Measurements from ENCODE around the gene RPL13A.
"Not testable (repeated sequence)": the region's sequence is repeated elsewhere in the genome, so short reads cannot be mapped to it uniquely, and the experiment has no call there.

The RPL13A gene

GRCh38 chr19:49455773-49456172 is 31.6 kb upstream of the RPL13A start:
- DNase-seq (ENCODE audit: low read depth in 2 of 2, low spot score in 1 of 2): no peak

- DNase-seq (ENCODE audit: low read depth in 2 of 2, low spot score in 1 of 2): no peak
Observed at GRCh38 chr19:49456326-49456725, 31.1 kb upstream of the RPL13A start.

- DNase-seq (ENCODE audit: low read depth in 2 of 2, low spot score in 1 of 2): no peak
Observed at GRCh38 chr19:49458567-49458903, 28.9 kb upstream of the RPL13A start.

- no peak for DNase-seq (ENCODE audit: low read depth in 2 of 2, low spot score in 1 of 2)
Observed at GRCh38 chr19:49459388-49459787, 28.0 kb upstream of the RPL13A start.

- DNase-seq (ENCODE audit: low read depth in 2 of 2, low spot score in 1 of 2): not testable (repeated sequence)
Observed at GRCh38 chr19:49461130-49461529, 26.3 kb upstream of the RPL13A start.

- DNase-seq (ENCODE audit: low read depth in 2 of 2, low spot score in 1 of 2): no peak
Observed at GRCh38 chr19:49461656-49462055, 25.8 kb upstream of the RPL13A start.

- no peak for DNase-seq (ENCODE audit: low read depth in 2 of 2, low spot score in 1 of 2)
Observed at GRCh38 chr19:49462492-49462891, 24.9 kb upstream of the RPL13A start.

- DNase-seq (ENCODE audit: low read depth in 2 of 2, low spot score in 1 of 2): no peak
Observed at GRCh38 chr19:49463960-49464740, 23.3 kb upstream of the RPL13A start.

GRCh38 chr19:49465371-49465770 is 22.0 kb upstream of the RPL13A start:
- no peak for DNase-seq (ENCODE audit: low read depth in 2 of 2, low spot score in 1 of 2)

- DNase-seq (ENCODE audit: low read depth in 2 of 2, low spot score in 1 of 2): no peak
Observed at GRCh38 chr19:49468199-49468598, 19.2 kb upstream of the RPL13A start.

GRCh38 chr19:49468746-49469447 is 18.5 kb upstream of the RPL13A start:
- DNase-seq (ENCODE audit: low read depth in 2 of 2, low spot score in 1 of 2): peak; percentile 55 to 70

- peak; percentile 42 to 60 for DNase-seq (ENCODE audit: low read depth in 2 of 2, low spot score in 1 of 2)
Observed at GRCh38 chr19:49469828-49470614, 17.4 kb upstream of the RPL13A start.

GRCh38 chr19:49470615-49470978 is 16.8 kb upstream of the RPL13A start:
- DNase-seq (ENCODE audit: low read depth in 2 of 2, low spot score in 1 of 2): no peak

GRCh38 chr19:49472936-49473335 is 14.5 kb upstream of the RPL13A start:
- no peak for DNase-seq (ENCODE audit: low read depth in 2 of 2, low spot score in 1 of 2)

GRCh38 chr19:49473501-49473867 is 13.9 kb upstream of the RPL13A start:
- DNase-seq (ENCODE audit: low read depth in 2 of 2, low spot score in 1 of 2): not testable (repeated sequence)

- DNase-seq (ENCODE audit: low read depth in 2 of 2, low spot score in 1 of 2): peak; percentile 68 to 81
Observed at GRCh38 chr19:49473868-49474541, 13.4 kb upstream of the RPL13A start, which contains the start of gene FLT3LG. FLT3LG (plus strand) TSS chr19:49474215; CDS start chr19:49474640, 425 bp downstream.

- DNase-seq (ENCODE audit: low read depth in 2 of 2, low spot score in 1 of 2): no peak
Observed at GRCh38 chr19:49474542-49474924, 12.9 kb upstream of the RPL13A start.

GRCh38 chr19:49475191-49475917 is 12.1 kb upstream of the RPL13A start:
- DNase-seq (ENCODE audit: low read depth in 2 of 2, low spot score in 1 of 2): no peak

GRCh38 chr19:49475995-49476880 is 11.2 kb upstream of the RPL13A start:
- peak in 1 of 2 donors; percentile 45 for DNase-seq (ENCODE audit: low read depth in 2 of 2, low spot score in 1 of 2)
